WI38 (cell line): ENCODE measurements around the gene SORBS2.
A peak's percentile ranks its signal among the peaks of the same experiment; 100 is the strongest.

Experiments used
- H3K4me3 ChIP-seq: 2 replicates; pipeline ENCODE4 v1.5.1; 2011; ENCODE audit warnings: low read depth, mild to moderate bottlenecking, control low read depth, low read length
- CTCF ChIP-seq: IDR thresholded peaks from 2 replicates; pipeline ENCODE4 v1.5.1; 2012; ENCODE audit warnings: low read depth, mild to moderate bottlenecking, control low read depth, low read length

Gene SORBS2

GRCh38 chr4:185847352-185848097, 35.5 kb upstream of the SORBS2 start:
- no peak for TF ChIP-seq CTCF
- H3K4me3 ChIP-seq: no peak overlapping the region

GRCh38 chr4:185846505-185847150, 34.6 kb upstream of the SORBS2 start:
- no peak for TF ChIP-seq CTCF
- no peak overlapping the region for H3K4me3 ChIP-seq

- no peak overlapping the region for H3K4me3 ChIP-seq
- TF ChIP-seq CTCF: no peak
These were observed 34.0 kb upstream of the SORBS2 start for GRCh38 chr4:185845966-185846365.

GRCh38 chr4:185841451-185841850, 29.5 kb upstream of the SORBS2 start:
- H3K4me3 ChIP-seq: no peak overlapping the region
- no peak for TF ChIP-seq CTCF

- no peak for TF ChIP-seq CTCF
These were observed 29.0 kb upstream of the SORBS2 start for GRCh38 chr4:185840953-185841352.

GRCh38 chr4:185840201-185840600, 28.2 kb upstream of the SORBS2 start:
- no peak overlapping the region for H3K4me3 ChIP-seq
- TF ChIP-seq CTCF: no peak

More at GRCh38 chr4:185840953-185841352, 29.0 kb upstream of the SORBS2 start:
- H3K4me3 ChIP-seq: no peak overlapping the region

GRCh38 chr4:185839770-185840169, 27.8 kb upstream of the SORBS2 start:
- no peak for TF ChIP-seq CTCF
- 0 out of 2 replicates have a peak overlapping the region, but pooled peaks have one; percentile 8 for H3K4me3 ChIP-seq
